MCF 10A (cell line): ENCODE measurements around the gene RFX4. TPM values are rescaled to one million over a fixed set of nuclear protein-coding genes. Genes with fewer than 3 reads are reported as not detected.

ENCODE experiments used
- BruUV-seq: library from RNA; stranded (reverse); fragments of 400-500 nt; replicated peaks from 2 replicates; lab custom pipeline; 2021; lab: Mats Ljungman, UMichigan
- CTCF ChIA-PET: fragments of 300-600 bp; sonication (Branson Sonifier 250); formaldehyde crosslinking; extraction: SDS; loops from one replicate; lab custom pipeline; 2021; ENCODE audit warnings: antibody characterized with exemption, inconsistent platforms; lab: Yijun Ruan, JAX
- POLR2A ChIA-PET: fragments of 300-600, 350-650 bp; sonication (Branson Sonifier 250); formaldehyde crosslinking; extraction: SDS; loops from one replicate; lab custom pipeline; 2020; ENCODE audit warnings: antibody characterized with exemption, inconsistent platforms; lab: Yijun Ruan, JAX
- DNase-seq: peaks from one replicate; pipeline ENCODE4 v3.0.0-alpha.2; 2018; ENCODE audit not compliant: unreplicated experiment
- H3K27ac Mint-ChIP-seq: one replicate; pipeline ENCODE4 v1.8.0; 2022; ENCODE audit warnings: mild to moderate bottlenecking, low read depth, mixed read lengths; ENCODE audit not compliant: unreplicated experiment
- H3K27me3 Mint-ChIP-seq: one replicate; pipeline ENCODE4 v1.8.0; 2022; ENCODE audit warnings: mixed read lengths; ENCODE audit not compliant: insufficient read depth, unreplicated experiment
- H3K36me3 Mint-ChIP-seq: one replicate; pipeline ENCODE4 v1.8.0; 2022; ENCODE audit warnings: mild to moderate bottlenecking, moderate library complexity, mixed read lengths; ENCODE audit not compliant: insufficient read depth, unreplicated experiment
- H3K4me1 Mint-ChIP-seq: one replicate; pipeline ENCODE4 v1.8.0; 2022; ENCODE audit warnings: mixed read lengths; ENCODE audit not compliant: insufficient read depth, unreplicated experiment
- H3K4me3 Mint-ChIP-seq: one replicate; pipeline ENCODE4 v1.8.0; 2022; ENCODE audit warnings: mild to moderate bottlenecking, moderate library complexity, mixed read lengths; ENCODE audit not compliant: unreplicated experiment
- H3K9me3 Mint-ChIP-seq: one replicate; pipeline ENCODE4 v1.8.0; 2022; ENCODE audit warnings: mixed read lengths; ENCODE audit not compliant: unreplicated experiment
- CTCF ChIP-seq: fragments of 200-600 bp; IDR thresholded peaks from one replicate; pipeline ENCODE4 v1.8.0; 2022; ENCODE audit warnings: antibody characterized with exemption, mild to moderate bottlenecking; ENCODE audit not compliant: unreplicated experiment
- intact Hi-C: fragments of 100-400 bp; cut with micrococcal nuclease; formaldehyde crosslinking; loops from 2 replicates; pipeline ENCODE4 v1.14.1; 2022
- total RNA-seq: library from RNA; stranded (reverse); gene quantifications from 2 replicates; pipeline ENCODE4 v1.2.3, GENCODE V29; 2022

Gene RFX4
- total RNA-seq, 1 experiment from 2014 or later, result not detected

- ChIA-PET CTCF (no interaction called here), POLR2A (interaction anchor here (0.6 kb wide), 1 partner anchor 963 kb away, joined by 3 read pairs; no protein-coding TSS in a partner anchor)
- H3K27me3 Mint-ChIP-seq, result peaks cover 55% of the 10 kb centered on the region
- intact Hi-C loops, result no loop called here
- no peak for TF ChIP-seq CTCF
- no TSS peak for BruUV-seq
- H3K9me3 Mint-ChIP-seq, result no peaks in the 10 kb centered on the region
- H3K4me3 Mint-ChIP-seq, result no peak overlapping the region
- no peaks in the 10 kb centered on the region for H3K4me1 Mint-ChIP-seq
- H3K36me3 Mint-ChIP-seq, result no peaks in the 10 kb centered on the region
- no peak overlapping the region for H3K27ac Mint-ChIP-seq
- no peak for DNase-seq
These were observed 7.8 kb downstream of the RFX4 start for GRCh38 chr12:106590601-106591000.

- no TSS peak for BruUV-seq
- H3K27me3 Mint-ChIP-seq, result peaks cover 25% of the 10 kb centered on the region
- ChIA-PET POLR2A (interaction anchor here (0.6 kb wide), 1 partner anchor 108 kb away, joined by 3 read pairs; no protein-coding TSS in a partner anchor), CTCF (interaction anchor here (0.7 kb wide), 2 partner anchors 14 to 161 kb away, joined by 3 to 4 read pairs; no protein-coding TSS in a partner anchor)
- no peak for DNase-seq
- H3K36me3 Mint-ChIP-seq, result no peaks in the 10 kb centered on the region
- H3K4me1 Mint-ChIP-seq, result no peaks in the 10 kb centered on the region
- no peak for TF ChIP-seq CTCF
- H3K9me3 Mint-ChIP-seq, result no peaks in the 10 kb centered on the region
- intact Hi-C loops, result no loop called here
- H3K4me3 Mint-ChIP-seq, result no peak overlapping the region
- H3K27ac Mint-ChIP-seq, result no peak overlapping the region
These were observed 11.6 kb downstream of the RFX4 start for GRCh38 chr12:106594447-106594846.

GRCh38 chr12:106595268-106595667 lies 12.5 kb downstream of the RFX4 start:
- no peak overlapping the region for H3K27ac Mint-ChIP-seq
- H3K27me3 Mint-ChIP-seq, result peaks cover 25% of the 10 kb centered on the region
- DNase-seq, result no peak
- CTCF ChIA-PET, result interaction anchor here (0.7 kb wide), 1 partner anchor 160 kb away, joined by 4 read pairs; no protein-coding TSS in a partner anchor
- no peaks in the 10 kb centered on the region for H3K36me3 Mint-ChIP-seq
- no peaks in the 10 kb centered on the region for H3K4me1 Mint-ChIP-seq
- no TSS peak for BruUV-seq
- TF ChIP-seq CTCF, result no peak
- intact Hi-C loops, result no loop called here
- H3K9me3 Mint-ChIP-seq, result no peaks in the 10 kb centered on the region
- POLR2A ChIA-PET, result no interaction called here
- no peak overlapping the region for H3K4me3 Mint-ChIP-seq

GRCh38 chr12:106598003-106598402 lies 15.2 kb downstream of the RFX4 start:
- ChIA-PET POLR2A (no interaction called here), CTCF (no interaction called here)
- Mint-ChIP-seq H3K9me3 (no peaks in the 10 kb centered on the region), H3K27ac (no peak overlapping the region), H3K4me3 (no peak overlapping the region), H3K4me1 (no peaks in the 10 kb centered on the region), H3K27me3 (peaks cover 15% of the 10 kb centered on the region), H3K36me3 (no peaks in the 10 kb centered on the region)
- intact Hi-C loops, result no loop called here
- no peak for TF ChIP-seq CTCF
- DNase-seq, result no peak
- no TSS peak for BruUV-seq
